Adrenal gland (tissue), 12 donors: Measurements from ENCODE around the gene HARBI1. TPM values are rescaled to one million over a fixed set of nuclear protein-coding genes. Genes with fewer than 3 reads are reported as not detected.
A peak's percentile ranks its signal among the peaks of the same experiment; 100 is the strongest.

Source experiments
- DNase-seq, 7 donors: peaks; one replicate each; pipeline ENCODE4 v3.0.0-alpha.2; 2019 to 2020
- H3K27ac ChIP-seq, 5 donors: fragments of 200-600 bp; sonication (generic) in 4 of 5; 1 replicate in 3 of 5; 2 replicates in 2 of 5; pipeline versions ENCODE4 v1.5.1 to v1.8.0; 2016 to 2020; ENCODE audit warnings: mild to moderate bottlenecking in 1 of 5
- H3K27me3 ChIP-seq: fragments of 200-600 bp; 2 replicates; pipeline ENCODE4 v1.8.0; 2021
- H3K36me3 ChIP-seq, 2 donors: fragments of 200-600 bp; replicated peaks in 1 of 2; 1 replicate in 1 of 2; 2 replicates in 1 of 2; pipeline versions ENCODE4 v1.5.1 to v1.8.0; 2018 to 2022
- H3K4me1 ChIP-seq, 2 donors: fragments of 200-600 bp; replicated peaks in 1 of 2; 1 replicate in 1 of 2; 2 replicates in 1 of 2; pipeline versions ENCODE4 v1.5.1 to v1.8.0; 2018 to 2021
- H3K4me3 ChIP-seq, 4 donors: fragments of 200-600 bp; sonication (generic) in 3 of 4; one replicate each; pipeline ENCODE4 v1.5.1; 2016 to 2018
- H3K9me3 ChIP-seq, 3 donors: fragments of 200-600 bp; sonication (generic) in 1 of 3; replicated peaks in 1 of 3; 1 replicate in 2 of 3; 2 replicates in 1 of 3; pipeline versions ENCODE4 v1.5.1 to v1.8.0; 2016 to 2021
- POLR2A ChIP-seq, 2 donors: fragments of 450-650 bp; IDR thresholded peaks; one replicate each; pipeline ENCODE4 v1.6.1; 2017; ENCODE audit warnings: antibody characterized with exemption in 2 of 2, mild to moderate bottlenecking in 2 of 2, moderate library complexity in 1 of 2
- WGBS, 4 donors: extraction: QIAGEN DNeasy Blood & Tissue Kit in 2 of 4; methylation state at CpG; one replicate each; pipeline versions ENCODE4 v1.1.5 to v1.1.7; 2013 to 2017; 5-methylcytosine and 5-hydroxymethylcytosine counted together
- intact Hi-C, 2 donors: fragments of 100-400 bp; cut with DNase I; formaldehyde crosslinking; loops; one replicate each; pipeline versions ENCODE4 v1.14.1 to v1.15.0; 2022 to 2023
- polyA plus RNA-seq, 3 donors: library from polyadenylated mRNA; stranded (reverse); fragments of 200-250 nt in 2 of 3; fragments of 350-450 nt in 1 of 3; fragmentation: Illumina TruSeq in 1 of 3; extraction: RNeasy Lipid Tissue Mini Kit (QIAGEN cat#74804) in 1 of 3; gene quantifications; one replicate each; pipeline ENCODE4 v1.2.3, GENCODE V29; 2013 to 2014
- total RNA-seq, 9 donors: library from RNA; depleted of rRNA in 4 of 9; stranded (reverse); fragments of >200 nt in 4 of 9; fragments of 120-200 nt in 1 of 9; fragmentation: NEBNext Ultra II Directional in 1 of 9; extraction: Animal tissue kit (Norgen Biotek cat#: 25700) in 1 of 9; gene quantifications; one replicate each; pipeline versions ENCODE4 v1.1.0 to v1.2.4, GENCODE V29; 2013 to 2023
- TF ChIP-seq, protein P1 (sequence below), 6 experiments: fragments of 450-650 bp in 4 of 6; fragments of 200-600 bp in 2 of 6; sonication (generic) in 1 of 6; IDR thresholded peaks; 1 replicate in 5 of 6; 2 replicates in 1 of 6; pipeline versions ENCODE4 v1.5.1 to v1.8.0; 2016 to 2021; ENCODE audit warnings: antibody characterized with exemption in 6 of 6, mild to moderate bottlenecking in 2 of 6, moderate library complexity in 1 of 6
- donor health status: healthy with polysubstance abuse.
- donor health status: Bipolar disorder and iron deficiency.
- donor health status: DM: yes; HTN: yes; CAD: no.
- donor health status: DM: no; HTN: no; CAD: no.
- donor health status: DM: no; HTN: no; CAD: no.
- donor health status: DM: yes; HTN: yes; CAD: no.

The HARBI1 gene
- total and polyA plus RNA-seq, 12 donors: 1.5 to 7.4 (median 5.6) TPM

DNA sequence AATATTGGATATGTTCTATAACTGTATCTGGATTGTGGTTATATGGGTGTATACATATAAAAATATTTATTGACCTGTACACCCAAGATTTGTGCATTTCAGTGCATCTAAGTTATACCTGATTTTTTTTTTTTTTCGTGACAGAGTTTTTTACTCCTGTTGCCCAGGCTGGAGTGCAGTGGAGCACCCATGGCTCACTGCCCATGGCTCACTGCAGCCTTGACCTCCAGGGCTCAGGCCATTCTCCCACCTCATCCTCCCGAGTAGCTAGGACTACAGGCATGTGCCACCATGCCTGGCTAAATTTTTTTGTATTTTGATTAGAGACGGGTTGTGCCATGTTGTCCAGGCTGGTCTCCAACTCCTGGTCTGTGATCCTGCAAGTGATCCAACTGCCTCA, 24.6 kb upstream of the HARBI1 start:
- 56 to 68% (median 59%) methylated on average over 3 of the region's 3 CpGs for WGBS, 4 donors
- peak in 2 of 7 donors; percentile 41 for DNase-seq
- Histone ChIP-seq H3K36me3 (peaks cover 0 to 18% of the 10 kb centered on the region in 2 donors), H3K27me3 (no peaks in the 10 kb centered on the region), H3K4me3 (no peak overlapping the region), H3K4me1 (peaks cover 4 to 7% of the 10 kb centered on the region in 2 donors), H3K27ac (no peak overlapping the region), H3K9me3 (no peaks in the 10 kb centered on the region)
- intact Hi-C loops: no loop called here
- TF ChIP-seq POLR2A (IDR thresholded peaks at IDR 0.05): no peak

DNA sequence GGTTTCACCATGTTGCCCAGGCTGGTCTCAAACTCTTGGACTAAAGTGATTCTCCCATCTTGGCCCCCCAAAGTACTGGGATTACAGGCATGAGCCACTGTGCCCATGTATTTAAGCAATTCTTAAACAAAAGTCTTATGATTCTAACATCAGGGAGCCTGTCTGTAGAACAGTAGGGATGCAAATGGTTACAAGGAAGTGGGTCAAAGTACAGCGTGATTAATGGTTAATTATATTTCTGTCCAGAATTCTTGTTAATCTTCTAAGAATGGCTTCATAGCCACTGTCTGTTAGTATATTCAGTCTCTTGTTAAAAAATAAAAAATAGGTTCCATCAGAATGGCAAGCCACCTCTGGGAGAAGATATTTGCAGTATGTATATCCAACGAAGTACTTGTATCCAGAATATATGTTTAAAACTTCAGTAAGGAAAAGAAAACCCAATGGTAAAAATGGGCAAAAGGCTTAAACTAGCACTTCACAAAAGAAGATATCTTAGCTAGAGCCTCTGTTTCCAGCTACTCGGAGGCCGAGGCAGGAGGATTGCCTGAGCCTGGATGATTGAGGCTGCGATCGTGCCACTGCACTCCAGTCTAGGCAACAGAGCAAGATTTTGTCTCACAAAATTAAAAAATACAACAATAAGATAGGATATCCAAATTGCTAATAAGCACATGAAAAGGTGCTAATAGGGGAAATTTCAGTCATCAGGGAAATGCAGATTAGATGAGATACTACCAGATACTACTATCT, 23.2 kb upstream of the HARBI1 start:
- Histone ChIP-seq H3K36me3 (peaks cover 0 to 6% of the 10 kb centered on the region in 2 donors), H3K4me1 (peaks cover 4 to 7% of the 10 kb centered on the region in 2 donors), H3K4me3 (no peak overlapping the region), H3K9me3 (no peaks in the 10 kb centered on the region), H3K27me3 (no peaks in the 10 kb centered on the region), H3K27ac (no peak overlapping the region)
- intact Hi-C loops: no loop called here
- 93 to 97% (median 96%) methylated on average over 6 of the region's 6 CpGs for WGBS, 4 donors
- TF ChIP-seq, protein P1, sequence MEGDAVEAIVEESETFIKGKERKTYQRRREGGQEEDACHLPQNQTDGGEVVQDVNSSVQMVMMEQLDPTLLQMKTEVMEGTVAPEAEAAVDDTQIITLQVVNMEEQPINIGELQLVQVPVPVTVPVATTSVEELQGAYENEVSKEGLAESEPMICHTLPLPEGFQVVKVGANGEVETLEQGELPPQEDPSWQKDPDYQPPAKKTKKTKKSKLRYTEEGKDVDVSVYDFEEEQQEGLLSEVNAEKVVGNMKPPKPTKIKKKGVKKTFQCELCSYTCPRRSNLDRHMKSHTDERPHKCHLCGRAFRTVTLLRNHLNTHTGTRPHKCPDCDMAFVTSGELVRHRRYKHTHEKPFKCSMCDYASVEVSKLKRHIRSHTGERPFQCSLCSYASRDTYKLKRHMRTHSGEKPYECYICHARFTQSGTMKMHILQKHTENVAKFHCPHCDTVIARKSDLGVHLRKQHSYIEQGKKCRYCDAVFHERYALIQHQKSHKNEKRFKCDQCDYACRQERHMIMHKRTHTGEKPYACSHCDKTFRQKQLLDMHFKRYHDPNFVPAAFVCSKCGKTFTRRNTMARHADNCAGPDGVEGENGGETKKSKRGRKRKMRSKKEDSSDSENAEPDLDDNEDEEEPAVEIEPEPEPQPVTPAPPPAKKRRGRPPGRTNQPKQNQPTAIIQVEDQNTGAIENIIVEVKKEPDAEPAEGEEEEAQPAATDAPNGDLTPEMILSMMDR (IDR thresholded peaks at IDR 0.05): no peak
- TF ChIP-seq POLR2A (IDR thresholded peaks at IDR 0.05): no peak
- DNase-seq: no peak

DNA sequence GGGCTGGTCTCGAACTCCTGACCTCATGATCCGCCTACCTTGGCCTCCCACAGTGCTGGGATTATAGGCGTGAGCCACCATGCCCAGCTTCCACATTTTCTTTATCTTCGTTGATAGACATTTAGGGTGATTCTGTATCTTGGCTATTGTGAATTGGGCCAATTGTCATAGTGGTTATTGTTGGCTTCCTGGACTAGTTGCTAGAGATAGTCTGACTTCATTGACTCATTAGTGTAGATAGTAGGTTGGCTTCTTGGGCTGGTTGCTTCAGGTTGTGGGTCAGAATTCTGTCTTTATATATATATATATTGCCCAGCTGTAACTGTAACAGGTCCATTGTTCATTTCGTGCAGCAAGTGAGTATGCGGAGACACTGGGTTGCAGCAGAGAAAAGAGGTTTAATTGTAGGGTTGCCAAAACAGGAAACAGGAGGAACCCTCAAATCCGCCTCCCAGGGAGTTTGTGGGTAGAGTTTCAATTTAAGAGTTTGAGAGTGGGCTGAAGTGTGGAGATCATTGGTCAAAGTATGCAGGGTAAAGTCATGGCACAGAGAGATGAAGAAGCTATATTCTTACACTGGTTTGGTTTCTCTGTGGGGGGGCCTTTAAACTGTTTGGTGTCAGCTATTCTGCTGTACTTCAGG, 22.3 kb upstream of the HARBI1 start:
- no peak for DNase-seq
- Histone ChIP-seq H3K4me3 (no peak overlapping the region), H3K27ac (no peak overlapping the region), H3K4me1 (peaks cover 4 to 7% of the 10 kb centered on the region in 2 donors), H3K27me3 (no peaks in the 10 kb centered on the region), H3K36me3 (no peaks in the 10 kb centered on the region), H3K9me3 (no peaks in the 10 kb centered on the region)
- intact Hi-C loops: no loop called here
- no peak for TF ChIP-seq POLR2A (IDR thresholded peaks at IDR 0.05)
- TF ChIP-seq, protein P1 (IDR thresholded peaks at IDR 0.05): no peak
- 91 to 99% (median 94%) methylated on average over 7 of the region's 7 CpGs for WGBS, 4 donors

DNA sequence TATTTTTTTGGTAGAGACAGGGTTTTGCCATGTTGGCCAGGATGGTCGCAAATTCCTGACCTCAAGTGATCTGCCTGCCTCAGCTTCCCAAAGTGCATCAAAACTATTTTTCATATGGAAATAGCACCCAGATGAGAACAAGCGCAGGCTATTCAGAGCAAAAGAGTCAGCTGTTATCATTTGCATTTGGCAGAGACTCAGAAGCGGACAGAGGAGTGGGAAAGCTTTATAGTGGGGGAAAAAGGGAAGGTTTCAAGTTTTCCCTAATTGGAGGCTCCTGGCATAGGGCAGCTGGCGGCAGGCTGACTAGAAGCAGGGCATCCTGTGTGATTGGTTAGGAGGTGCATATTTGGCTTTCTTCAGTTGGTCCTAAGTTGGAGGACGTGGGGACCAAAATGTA, 20.5 kb upstream of the HARBI1 start:
- Histone ChIP-seq H3K36me3 (peaks cover 0 to under 1% of the 10 kb centered on the region in 2 donors), H3K4me1 (peaks cover 4 to 7% of the 10 kb centered on the region in 2 donors), H3K27ac (no peak overlapping the region), H3K9me3 (no peaks in the 10 kb centered on the region), H3K27me3 (no peaks in the 10 kb centered on the region), H3K4me3 (no peak overlapping the region)
- DNase-seq: no peak
- intact Hi-C loops: no loop called here
- 92 to 99% (median 97%) methylated on average over 5 of the region's 5 CpGs for WGBS, 4 donors
- TF ChIP-seq POLR2A (IDR thresholded peaks at IDR 0.05): no peak
- TF ChIP-seq, protein P1 (IDR thresholded peaks at IDR 0.05): no peak
